T-helper 1 cell treated with Interleukin-12 subunit alpha and Interleukin-12 subunit beta and Interleukin-4 antibody, amounts not matched to agents 30 ng/mL and 1 ng/mL, for 36 hours (primary cell): Measurements from ENCODE around the gene F2RL1. TPM values are rescaled to one million over a fixed set of nuclear protein-coding genes. Genes with fewer than 3 reads are reported as not detected.
"Not testable (repeated sequence)": the region's sequence is repeated elsewhere in the genome, so short reads cannot be mapped to it uniquely, and the experiment has no call there.

Experiments
- intact Hi-C: fragments of 100-400 bp; cut with micrococcal nuclease; formaldehyde crosslinking; loops from one replicate; pipeline ENCODE4 v1.15.1; 2024
- total RNA-seq: library from RNA; stranded (reverse); gene quantifications from 2 replicates; pipeline ENCODE4 v1.2.3, GENCODE V29; 2022

F2RL1 gene, protein sequence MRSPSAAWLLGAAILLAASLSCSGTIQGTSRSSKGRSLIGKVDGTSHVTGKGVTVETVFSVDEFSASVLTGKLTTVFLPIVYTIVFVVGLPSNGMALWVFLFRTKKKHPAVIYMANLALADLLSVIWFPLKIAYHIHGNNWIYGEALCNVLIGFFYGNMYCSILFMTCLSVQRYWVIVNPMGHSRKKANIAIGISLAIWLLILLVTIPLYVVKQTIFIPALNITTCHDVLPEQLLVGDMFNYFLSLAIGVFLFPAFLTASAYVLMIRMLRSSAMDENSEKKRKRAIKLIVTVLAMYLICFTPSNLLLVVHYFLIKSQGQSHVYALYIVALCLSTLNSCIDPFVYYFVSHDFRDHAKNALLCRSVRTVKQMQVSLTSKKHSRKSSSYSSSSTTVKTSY
- 0.71 and 0.76 TPM in 2 replicates for total RNA-seq

DNA sequence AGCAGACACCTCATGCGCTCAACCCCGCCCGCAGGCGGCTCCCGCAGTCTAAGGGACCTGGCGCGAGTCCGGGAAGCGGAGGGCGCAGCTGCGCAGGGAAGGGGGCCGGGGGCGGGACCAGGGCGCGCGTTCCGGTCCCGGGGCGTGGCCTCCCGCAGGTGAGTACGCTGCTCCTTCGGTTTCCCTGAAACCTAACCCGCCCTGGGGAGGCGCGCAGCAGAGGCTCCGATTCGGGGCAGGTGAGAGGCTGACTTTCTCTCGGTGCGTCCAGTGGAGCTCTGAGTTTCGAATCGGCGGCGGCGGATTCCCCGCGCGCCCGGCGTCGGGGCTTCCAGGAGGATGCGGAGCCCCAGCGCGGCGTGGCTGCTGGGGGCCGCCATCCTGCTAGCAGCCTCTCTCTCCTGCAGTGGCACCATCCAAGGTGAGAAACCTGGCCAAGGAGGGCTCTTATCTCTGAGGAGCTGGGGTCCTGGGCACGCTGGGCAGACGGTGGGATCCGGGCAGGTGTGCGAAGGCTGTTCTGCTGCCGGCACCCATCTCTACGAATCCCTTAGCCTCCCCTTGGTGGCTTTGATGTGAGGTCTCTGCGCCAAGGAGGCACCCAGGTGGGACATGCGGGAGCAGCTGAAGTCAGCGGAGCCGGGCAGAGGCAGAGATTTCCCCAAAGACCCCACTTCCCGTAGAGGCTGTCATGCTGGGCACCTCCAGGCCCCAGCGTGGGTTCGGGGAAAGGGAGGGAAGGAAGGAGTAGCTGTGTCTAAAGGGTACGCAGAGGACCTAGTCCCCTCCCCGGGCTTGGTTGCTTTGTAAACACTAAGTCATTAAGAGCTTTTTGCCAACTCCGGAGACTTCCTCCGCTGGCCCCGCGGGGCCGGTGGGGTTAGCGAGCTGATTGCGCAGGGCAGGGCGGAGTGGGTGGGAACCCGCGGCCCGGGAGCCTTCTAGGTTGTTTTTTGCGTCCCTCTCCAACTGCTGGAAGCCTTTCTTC lies at the start of gene F2RL1:
Gene F2RL1 (plus strand): TSS at position 187 of the 988 bp plus-strand sequence. CDS start 153 bp downstream, at position 340.
- intact Hi-C loops, result loop anchor here (2.0 kb wide), 1 partner anchor 38 kb away; no protein-coding TSS in a partner anchor

DNA sequence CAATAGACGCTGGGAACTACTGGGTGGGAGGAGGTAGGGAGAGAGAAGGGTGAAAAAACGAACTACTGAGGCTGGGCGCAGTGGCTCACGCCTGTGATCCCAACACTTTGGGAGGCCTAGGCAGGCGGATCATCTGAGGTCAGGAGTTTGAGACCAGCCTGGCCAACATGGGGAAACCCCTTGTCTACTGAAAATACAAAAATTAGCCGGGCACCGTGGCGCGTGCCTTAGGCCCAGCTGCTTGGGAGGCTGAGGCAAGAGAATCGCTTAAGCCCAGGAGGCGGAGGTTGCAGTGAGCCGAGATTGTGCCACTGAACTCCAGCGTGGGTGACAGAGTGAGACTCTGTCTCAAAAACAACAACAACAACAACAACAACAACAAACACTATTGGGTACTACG lies 47.8 kb upstream of the F2RL1 start:
- intact Hi-C loops, result loop anchor here (5.0 to 10.0 kb wide), 2 partner anchors 439 to 596 kb away; no protein-coding TSS in a partner anchor

DNA sequence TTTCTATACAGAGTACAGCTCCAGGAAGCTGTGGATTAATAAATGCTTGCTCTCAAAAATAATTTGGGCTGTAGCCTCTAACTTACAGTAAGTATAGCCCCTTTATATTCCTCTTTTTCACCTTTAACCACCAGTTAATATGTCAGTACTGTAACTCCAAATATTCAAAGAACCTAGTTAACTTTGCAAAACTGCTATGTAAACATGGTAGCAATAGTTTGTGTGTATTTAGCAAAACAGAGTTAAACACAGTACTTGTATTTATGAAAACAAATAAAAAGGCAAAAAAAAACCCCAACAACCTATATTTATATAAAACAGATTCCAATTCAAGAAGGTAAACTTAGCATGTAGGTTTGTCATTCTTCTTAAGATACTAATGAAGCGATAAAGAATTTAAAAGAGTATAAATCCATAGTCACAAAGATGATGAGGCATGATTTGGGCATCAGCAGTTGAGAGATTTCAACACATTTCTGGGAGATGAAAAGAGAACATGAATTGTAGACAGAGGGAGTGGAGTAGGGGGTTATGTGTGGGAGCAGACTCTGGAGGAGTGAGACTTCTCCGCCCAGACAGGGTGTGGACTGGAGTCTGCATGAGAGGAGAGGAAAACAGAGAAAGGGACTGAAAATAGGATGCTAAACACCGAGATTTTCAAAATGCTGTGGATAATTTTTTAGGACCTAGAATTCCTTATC lies 47.0 kb upstream of the F2RL1 start:
- intact Hi-C loops, result loop anchor here (5.0 to 10.0 kb wide), 2 partner anchors 440 to 597 kb away; no protein-coding TSS in a partner anchor

DNA sequence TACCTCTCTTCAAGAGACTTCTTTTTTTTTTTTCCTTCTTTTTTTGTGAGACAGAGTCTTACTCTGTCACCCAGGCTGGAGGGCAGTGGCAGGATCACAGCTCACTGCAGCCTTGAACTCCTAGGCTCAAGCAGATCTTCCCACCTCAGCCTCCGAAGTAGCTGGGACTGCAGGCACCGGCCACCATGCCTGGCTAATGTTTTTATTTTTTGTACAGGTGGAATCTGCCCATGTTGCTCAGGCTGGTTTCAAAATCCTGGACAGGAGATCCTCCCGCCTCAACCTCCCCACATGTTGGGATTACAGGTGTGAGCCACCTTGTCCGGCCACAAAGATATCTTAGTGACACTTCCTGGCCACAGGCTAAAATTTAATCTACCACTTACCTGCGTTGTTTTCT lies 42.9 kb upstream of the F2RL1 start:
- intact Hi-C loops, result loop anchor here (10.0 kb wide), 1 partner anchor 601 kb away; no protein-coding TSS in a partner anchor

DNA sequence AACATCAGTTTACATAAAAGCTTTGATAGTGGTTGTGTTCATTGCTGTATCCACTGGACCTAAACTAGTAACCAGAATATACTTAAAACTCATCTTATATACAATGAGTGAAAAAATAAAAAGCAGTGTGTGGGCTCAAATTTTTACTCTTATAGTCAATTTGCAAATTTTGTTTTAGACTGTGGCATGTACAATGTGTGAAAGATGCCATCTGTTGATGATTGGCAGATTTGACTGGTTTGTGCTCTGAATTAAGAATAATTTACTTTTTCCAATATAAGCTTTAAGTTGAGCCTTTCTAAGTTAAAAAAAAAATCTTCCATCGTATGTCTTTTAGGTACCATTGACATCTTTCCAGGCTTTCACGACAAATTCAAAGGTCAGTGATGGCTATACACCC lies 42.4 kb upstream of the F2RL1 start:
- intact Hi-C loops, result loop anchor here (10.0 kb wide), 1 partner anchor 602 kb away; no protein-coding TSS in a partner anchor

DNA sequence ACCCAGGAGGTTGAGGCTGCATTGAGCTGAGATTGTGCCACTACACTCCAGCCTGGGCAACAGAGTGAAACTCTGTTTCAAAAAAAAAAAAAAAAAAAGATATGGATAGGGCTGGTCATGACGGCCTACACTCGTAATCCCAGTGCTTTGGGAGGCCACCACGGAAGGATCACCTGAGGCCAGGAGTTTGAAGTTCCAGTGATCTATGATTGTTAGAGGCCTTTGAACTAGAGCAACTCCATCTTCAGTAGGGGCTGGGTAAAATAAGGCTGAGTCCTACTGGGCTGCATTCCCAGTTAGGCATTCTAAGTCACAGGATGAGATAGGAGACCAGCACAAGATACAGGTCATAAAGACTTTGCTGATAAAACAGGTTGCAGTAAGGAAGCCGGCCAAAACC lies 38.2 kb upstream of the F2RL1 start:
- intact Hi-C loops, result not testable (repeated sequence)

DNA sequence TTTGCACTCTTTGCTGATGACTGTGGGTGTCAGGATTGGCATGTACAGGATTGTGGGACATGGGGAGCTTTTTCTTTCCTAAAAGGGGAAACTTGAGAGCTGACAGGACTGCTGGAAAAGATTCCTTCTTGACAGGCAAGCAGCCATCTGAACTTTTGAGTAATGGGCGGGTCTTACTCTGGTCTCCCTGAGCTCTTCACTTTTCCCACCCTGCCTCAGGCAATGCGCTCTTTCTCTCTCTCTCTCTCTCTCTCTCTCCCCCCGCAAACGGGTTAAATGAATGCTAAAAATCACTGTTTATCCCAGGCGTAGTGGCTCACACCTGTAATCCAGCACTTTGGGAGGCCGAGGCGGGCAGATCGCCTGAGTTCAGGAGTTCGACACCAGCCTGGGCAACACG lies 37.1 kb upstream of the F2RL1 start:
- intact Hi-C loops, result no loop called here

DNA sequence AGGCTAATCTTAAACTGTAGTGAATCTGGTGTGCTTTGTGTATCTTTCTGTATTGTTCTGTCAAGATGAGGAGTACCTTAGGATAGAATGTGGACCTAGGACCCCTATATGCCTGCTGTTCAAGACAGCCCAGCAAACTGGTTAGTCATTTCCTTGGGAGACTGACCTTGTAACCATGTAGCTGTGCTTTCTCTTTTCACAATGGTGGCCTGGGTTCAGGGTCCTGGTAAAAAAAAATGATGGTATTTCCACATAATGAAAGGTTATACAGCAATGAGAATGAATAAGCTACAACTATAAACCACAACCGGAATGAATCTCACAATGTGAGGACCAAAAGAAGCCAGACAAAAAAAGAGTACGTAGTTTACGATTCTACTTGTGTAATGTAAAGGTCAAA lies 36.4 kb upstream of the F2RL1 start:
- intact Hi-C loops, result no loop called here

DNA sequence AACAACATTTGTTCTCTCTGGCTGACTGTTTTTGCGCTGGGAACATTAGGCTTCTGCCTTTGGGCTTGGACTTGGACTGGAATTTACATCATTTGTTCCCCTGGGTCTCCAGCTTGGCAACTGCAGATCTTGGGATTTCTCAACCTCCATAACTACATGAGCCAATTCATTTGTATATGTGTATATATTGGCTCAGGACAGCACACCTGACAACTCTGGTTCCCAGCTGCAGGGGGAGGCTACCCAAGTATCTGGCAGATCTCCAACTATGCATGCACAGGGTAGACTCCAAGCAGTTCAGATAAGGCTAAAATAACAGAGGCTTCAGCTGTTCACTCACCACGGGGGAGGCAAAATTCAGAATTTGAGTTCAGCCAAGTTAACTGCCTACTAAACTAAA lies 31.6 kb upstream of the F2RL1 start:
- intact Hi-C loops, result no loop called here

DNA sequence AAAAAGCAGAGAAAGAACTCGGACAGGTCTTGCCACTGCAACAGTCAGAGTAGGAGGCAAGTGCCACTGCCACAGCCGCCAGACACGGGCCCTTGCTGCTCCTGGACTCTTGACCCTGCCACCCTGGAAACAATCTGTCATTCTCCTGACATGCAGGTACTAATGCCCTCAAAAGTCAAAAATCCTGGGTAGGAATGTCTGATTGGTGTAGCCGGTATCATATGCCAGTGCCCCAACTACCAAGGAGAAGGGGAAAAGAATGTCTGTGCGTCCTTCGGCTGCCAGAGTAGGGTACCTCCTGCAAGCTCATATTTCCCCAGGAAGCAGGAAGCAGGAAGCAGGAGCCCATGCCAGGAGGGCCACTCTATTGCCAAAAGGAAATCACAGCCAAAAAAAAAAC lies 30.5 kb upstream of the F2RL1 start:
- intact Hi-C loops, result no loop called here

DNA sequence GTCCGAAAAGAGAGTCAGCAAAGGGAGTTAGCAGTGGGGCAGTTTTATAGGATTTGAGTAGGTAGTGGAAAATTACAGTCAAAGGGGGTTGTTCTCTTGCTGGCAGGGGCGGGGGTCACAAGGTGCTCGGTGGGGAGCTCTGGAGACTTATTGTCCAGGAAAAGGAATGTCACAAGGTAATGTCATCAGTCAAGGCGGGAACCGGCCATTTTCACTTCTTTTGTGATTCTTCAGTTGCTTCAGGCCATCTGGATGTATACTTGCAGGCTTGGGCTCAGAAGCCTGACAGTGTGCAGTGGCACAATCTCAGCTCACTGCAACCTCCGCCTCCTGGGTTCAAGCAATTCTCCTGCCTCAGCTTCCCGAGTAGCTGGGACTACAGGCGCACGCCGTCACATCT lies 29.6 kb upstream of the F2RL1 start:
- intact Hi-C loops, result not testable (repeated sequence)

DNA sequence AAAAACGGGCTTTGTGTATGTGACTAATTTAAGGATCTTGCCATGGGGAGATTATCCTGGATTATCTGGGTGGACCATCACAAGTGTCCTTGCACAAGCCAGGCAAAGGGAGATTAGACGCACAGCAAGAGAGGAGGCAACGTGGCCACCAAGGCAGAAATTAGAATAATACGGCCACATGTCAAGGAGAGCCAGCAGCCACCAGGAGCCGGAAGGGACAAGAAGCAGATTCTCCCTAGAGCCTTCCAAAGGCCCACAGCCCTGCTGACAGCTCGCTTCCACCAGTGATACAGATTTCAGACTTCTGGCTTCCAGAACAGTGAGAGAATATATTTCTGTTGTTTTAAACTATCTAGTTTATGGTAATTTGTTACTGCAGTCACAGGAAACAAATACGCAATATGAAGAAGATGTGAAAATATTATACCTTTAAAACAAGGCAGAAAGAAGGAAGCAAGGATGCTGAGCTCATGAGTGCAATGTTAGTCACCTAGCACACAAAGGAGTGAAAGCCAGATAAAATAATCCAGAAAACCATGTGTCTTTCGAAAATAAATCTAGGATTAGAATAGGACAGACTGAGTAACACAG lies 28.7 kb upstream of the F2RL1 start:
- intact Hi-C loops, result no loop called here

DNA sequence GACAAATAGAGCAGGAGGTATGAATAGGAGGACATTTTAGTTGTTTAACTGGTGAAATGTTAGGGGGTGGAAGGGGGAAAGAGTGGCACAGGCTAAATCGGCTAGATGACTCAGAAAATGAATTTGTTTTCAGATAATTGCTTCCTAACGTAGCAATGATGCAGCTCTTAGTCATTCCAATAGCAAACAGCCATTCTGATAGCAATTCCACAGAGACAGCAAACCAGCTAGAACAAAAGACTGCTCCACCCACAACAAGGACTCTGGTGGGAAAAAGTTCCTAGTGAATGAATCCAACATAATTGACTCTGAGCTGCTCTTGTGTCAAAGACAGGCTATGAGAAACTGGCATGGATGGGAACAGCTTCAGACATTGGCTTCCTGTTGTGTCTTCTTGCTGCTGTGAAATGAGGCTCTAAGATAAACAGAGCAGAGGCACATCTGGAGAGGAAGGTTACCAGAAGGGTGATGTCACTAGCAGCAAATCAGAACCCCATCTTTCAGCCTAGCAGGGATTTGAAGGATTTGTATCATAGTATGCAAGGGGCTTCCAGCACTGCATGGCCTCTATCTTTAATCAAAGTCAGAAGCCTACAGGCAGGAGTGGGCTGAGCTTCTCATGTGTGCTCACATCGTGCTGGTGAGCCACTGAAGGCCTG lies 28.1 kb upstream of the F2RL1 start:
- intact Hi-C loops, result no loop called here

DNA sequence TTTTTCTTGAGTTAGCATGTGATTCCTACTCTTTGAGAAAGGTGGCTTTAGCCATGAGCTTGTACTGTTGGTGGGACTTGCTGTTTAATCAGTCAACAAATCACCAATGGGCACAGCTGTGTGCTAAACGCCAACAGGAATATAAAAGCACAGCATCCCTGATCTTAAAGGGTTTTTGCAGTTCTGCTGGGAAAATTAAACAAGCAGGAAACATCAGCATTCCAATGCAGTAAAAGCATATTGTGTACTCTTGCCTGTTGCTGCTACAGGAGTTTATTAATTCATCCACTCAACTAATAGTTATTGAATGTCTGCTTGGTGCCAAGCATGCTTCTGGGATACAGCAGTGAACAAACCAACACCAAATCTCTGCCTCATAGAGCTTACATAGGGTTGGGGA lies 27.4 kb upstream of the F2RL1 start:
- intact Hi-C loops, result no loop called here

DNA sequence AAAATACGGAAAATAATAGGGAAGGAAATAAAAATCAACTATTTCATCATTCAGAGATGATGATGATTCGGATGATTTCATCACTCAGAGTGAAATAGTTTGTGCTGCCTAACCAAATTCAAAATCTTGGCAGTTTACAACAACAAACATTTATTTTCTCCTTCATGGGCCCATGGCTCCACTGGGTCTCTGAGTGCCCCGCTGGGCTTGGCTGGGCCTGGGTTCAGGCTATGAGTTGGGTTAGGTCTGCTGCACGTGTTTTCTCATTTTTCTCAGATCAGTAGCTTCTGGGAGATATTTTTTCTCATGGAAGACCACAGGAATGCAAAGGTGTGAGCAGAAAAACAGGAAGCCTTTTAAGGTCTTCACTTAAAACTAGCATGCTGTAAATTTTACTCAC lies 24.0 kb upstream of the F2RL1 start:
- intact Hi-C loops, result no loop called here

DNA sequence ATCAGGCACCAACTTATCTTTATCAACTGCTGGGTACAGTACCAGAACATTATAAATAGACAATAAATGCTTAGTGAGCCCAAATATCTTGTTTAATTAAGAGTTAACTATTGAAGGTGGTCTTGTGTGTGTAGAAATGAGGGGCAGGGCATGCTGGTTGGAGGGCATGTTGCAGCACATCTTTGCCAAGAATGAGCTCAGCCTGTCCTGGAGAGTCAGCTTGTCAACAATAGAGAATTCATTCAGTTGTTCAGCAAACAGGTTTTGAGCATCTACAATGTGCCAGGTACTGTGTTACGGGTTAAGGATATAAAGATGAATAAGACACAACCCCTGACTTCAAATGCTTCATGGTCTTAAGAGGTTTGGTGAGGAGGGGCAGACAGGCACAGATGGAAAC lies 19.2 kb upstream of the F2RL1 start:
- intact Hi-C loops, result no loop called here

DNA sequence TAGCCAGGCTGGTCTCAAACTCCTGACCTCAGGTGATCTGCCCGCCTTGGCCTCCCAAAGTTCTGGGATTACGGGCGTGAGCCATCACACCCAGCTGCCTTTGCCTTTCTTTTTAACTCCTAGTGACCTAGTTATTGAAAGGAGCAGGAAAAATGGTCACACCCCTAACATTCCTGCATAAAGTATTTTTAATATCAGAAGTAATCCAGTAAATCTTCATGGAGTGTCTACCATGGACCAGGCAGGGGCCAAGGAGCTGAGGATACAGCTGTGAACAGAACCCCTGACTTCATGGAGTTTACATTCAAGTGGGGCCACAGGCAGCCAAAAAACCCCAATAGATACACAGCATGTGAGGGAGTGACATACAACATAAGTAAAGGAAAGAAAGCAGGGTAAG lies 18.3 kb upstream of the F2RL1 start:
- intact Hi-C loops, result no loop called here

DNA sequence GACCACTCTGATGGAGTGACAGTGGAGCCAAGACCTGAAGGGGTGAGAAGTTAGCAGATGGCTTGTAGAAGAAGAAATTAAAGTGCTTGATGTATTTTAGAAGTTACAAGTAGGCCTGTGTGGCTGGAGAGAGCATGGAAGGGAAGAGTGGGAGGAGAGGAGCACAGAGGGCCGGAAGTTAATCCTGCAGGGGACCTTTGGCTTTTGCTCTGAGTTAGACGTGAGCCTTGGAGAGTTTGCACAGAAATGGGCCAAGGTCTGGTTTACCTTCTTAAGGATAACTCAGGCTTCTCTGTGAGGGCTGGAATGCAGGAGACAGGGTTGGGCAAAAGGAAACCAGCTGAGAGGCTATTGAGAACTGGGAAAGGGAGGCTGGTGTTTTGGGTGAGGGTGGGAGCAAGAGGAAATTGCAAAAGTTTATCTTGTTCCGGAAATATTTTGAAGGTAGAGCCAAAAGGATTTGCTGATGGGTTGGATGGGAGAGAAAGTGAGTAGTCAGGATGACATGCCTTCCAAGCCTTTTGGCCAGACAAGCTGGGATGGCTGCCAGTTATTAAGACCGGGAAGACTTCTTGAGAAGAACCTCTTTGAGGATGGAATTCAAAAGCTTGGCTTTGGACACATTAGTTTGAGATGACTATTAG lies 17.5 kb upstream of the F2RL1 start:
- intact Hi-C loops, result no loop called here

DNA sequence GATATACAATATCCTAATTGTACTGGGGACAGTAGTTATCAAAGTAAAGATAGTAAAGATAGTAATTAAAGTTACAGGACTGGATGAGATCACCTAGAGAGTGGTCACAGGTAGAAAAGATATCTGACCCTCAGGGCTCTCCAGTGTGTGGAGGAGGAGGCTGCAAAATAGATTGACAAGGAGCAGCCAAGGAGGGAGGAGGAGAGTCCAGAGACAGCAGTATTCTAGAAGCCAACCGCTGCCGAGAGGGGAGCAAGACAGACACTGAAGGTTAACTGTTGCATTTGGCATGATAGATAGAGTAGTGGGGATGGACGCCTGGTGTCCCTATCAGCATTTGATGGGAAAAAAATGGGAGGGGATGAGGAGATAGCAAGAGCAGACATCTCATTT lies 17.0 kb upstream of the F2RL1 start:
- intact Hi-C loops, result no loop called here

DNA sequence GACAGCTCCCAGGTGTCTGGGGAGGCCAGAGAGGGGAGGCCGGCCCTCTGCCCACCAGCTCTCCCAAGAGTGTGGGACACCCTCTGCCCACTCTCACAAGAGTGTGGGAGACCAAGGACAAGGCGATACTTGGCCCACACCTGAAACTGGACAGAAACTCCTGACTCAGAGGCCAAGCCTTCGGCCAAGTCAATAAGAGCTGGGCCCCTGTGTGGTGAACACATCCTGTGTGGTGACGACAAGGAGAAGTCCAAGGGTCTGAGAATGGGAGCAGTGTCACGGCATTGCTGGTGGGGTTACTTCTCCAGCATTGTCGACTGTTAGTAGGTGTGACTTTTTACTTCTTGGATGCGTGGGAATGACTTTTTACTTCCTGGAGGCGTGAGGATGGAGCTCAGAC lies 14.6 kb upstream of the F2RL1 start:
- intact Hi-C loops, result no loop called here
